ENCODE measurements around the gene IGSF22.

DNA sequence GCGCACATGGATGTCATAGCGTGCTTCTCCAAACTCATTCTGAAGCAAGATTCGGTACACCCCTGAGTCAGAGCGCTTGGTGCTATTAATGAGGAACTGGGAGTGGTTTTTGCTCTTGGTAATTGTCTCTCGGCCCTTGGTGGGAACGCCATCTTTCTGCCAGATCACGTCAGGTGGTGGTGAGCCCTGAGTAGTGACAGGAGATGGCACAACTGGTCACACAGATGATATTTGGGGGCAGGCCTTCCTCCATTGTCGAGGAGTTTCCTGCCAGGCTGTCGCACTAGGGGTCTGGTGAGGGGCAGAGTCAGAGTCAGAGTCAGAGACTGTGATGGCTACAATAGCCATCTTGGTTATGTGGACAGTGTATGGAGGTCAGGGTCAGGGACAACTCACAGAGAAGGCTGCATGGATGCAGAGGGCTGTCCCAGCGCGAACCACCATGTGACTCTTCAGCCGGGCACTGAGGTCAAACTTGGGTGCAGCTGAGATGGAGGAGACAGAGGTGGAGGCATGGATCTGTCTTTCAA is 18.1 kb downstream of the IGSF22 start:
- TF ChIP-seq, protein P1, sequence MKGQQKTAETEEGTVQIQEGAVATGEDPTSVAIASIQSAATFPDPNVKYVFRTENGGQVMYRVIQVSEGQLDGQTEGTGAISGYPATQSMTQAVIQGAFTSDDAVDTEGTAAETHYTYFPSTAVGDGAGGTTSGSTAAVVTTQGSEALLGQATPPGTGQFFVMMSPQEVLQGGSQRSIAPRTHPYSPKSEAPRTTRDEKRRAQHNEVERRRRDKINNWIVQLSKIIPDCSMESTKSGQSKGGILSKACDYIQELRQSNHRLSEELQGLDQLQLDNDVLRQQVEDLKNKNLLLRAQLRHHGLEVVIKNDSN (IDR thresholded peaks at IDR 0.05; ENCODE audit: borderline replicate concordance, low read depth), result no peak
- TF ChIP-seq, protein P2, sequence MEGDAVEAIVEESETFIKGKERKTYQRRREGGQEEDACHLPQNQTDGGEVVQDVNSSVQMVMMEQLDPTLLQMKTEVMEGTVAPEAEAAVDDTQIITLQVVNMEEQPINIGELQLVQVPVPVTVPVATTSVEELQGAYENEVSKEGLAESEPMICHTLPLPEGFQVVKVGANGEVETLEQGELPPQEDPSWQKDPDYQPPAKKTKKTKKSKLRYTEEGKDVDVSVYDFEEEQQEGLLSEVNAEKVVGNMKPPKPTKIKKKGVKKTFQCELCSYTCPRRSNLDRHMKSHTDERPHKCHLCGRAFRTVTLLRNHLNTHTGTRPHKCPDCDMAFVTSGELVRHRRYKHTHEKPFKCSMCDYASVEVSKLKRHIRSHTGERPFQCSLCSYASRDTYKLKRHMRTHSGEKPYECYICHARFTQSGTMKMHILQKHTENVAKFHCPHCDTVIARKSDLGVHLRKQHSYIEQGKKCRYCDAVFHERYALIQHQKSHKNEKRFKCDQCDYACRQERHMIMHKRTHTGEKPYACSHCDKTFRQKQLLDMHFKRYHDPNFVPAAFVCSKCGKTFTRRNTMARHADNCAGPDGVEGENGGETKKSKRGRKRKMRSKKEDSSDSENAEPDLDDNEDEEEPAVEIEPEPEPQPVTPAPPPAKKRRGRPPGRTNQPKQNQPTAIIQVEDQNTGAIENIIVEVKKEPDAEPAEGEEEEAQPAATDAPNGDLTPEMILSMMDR (IDR thresholded peaks at IDR 0.05), result no peak
- TF ChIP-seq TEAD4 (IDR thresholded peaks at IDR 0.05; ENCODE audit: borderline replicate concordance, insufficient read depth) (no peak), POLR2AphosphoS5 (IDR thresholded peaks at IDR 0.05; ENCODE audit: low read depth, low read length) (no peak)
